GM12891 (cell line): ENCODE data around the gene MON2.

ENCODE experiments used
- DNase-seq: peaks from one replicate; pipeline ENCODE4 v3.0.0; 2011; ENCODE audit warnings: low spot score; ENCODE audit not compliant: insufficient read length
- FAIRE-seq: peaks from 2 replicates; lab custom pipeline; 2011; peaks lifted over from hg19 to GRCh38; lab: Jason Lieb, UNC
- PAX5 ChIP-seq: IDR thresholded peaks from 2 replicates; pipeline ENCODE4 v1.6.1; 2011; ENCODE audit warnings: low read length, moderate library complexity, mild to moderate bottlenecking; ENCODE audit not compliant: insufficient read depth, severe bottlenecking
- POLR2A ChIP-seq: IDR thresholded peaks from 2 replicates; pipeline ENCODE4 v1.6.1; 2011; ENCODE audit warnings: low read depth, low read length, control low read depth
- POLR2AphosphoS5 ChIP-seq: IDR thresholded peaks from 2 replicates; pipeline ENCODE4 v1.6.1; 2011; ENCODE audit warnings: low read depth, low read length, control low read depth
- POU2F2 ChIP-seq: IDR thresholded peaks from 2 replicates; pipeline ENCODE4 v1.6.1; 2011; ENCODE audit warnings: low read depth, mild to moderate bottlenecking, control low read depth, low read length, moderate library complexity
- SPI1 ChIP-seq: IDR thresholded peaks from 2 replicates; pipeline ENCODE4 v1.6.1; 2011; ENCODE audit warnings: low read depth, low read length, control low read depth
- TAF1 ChIP-seq: IDR thresholded peaks from 2 replicates; pipeline ENCODE4 v1.6.1; 2011; ENCODE audit warnings: low read depth, low read length, control low read depth

Gene MON2

GRCh38 chr12:62627181-62627580, 160.6 kb downstream of the MON2 start:
- no peak for FAIRE-seq
- no peak for DNase-seq
- no peak for TF ChIP-seq POLR2A
- TF ChIP-seq POU2F2 = no peak
- no peak for TF ChIP-seq SPI1
- TF ChIP-seq POLR2AphosphoS5 = no peak
- TF ChIP-seq TAF1 = no peak
- TF ChIP-seq PAX5 = no peak

GRCh38 chr12:62629413-62629812, 162.8 kb downstream of the MON2 start:
- TF ChIP-seq PAX5 = no peak
- DNase-seq (no peak), FAIRE-seq (no peak)

- no peak for DNase-seq
- FAIRE-seq = no peak
- TF ChIP-seq TAF1 (no peak), POU2F2 (no peak), SPI1 (no peak)
Measured at GRCh38 chr12:62629971-62630739, 163.5 kb downstream of the MON2 start.

GRCh38 chr12:62631471-62632410, 165.1 kb downstream of the MON2 start:
- peak; percentile 33 for FAIRE-seq
- peak; percentile 39 for DNase-seq
- no peak for TF ChIP-seq POU2F2
- TF ChIP-seq POLR2AphosphoS5 = no peak
- TF ChIP-seq POLR2A = no peak
- TF ChIP-seq PAX5 = no peak
- no peak for TF ChIP-seq SPI1
- TF ChIP-seq TAF1 = no peak

GRCh38 chr12:62632411-62632918, 165.8 kb downstream of the MON2 start:
- TF ChIP-seq POU2F2 (peak; percentile 94), POLR2A (no peak), POLR2AphosphoS5 (no peak), PAX5 (no peak), TAF1 (no peak), SPI1 (no peak)
- FAIRE-seq = peak; percentile 65
- peak; percentile 42 for DNase-seq

GRCh38 chr12:62635649-62636048, 169.0 kb downstream of the MON2 start:
- TF ChIP-seq POLR2AphosphoS5 (no peak), TAF1 (no peak), POU2F2 (no peak), POLR2A (no peak), SPI1 (no peak), PAX5 (no peak)
- DNase-seq (no peak), FAIRE-seq (no peak)

- TF ChIP-seq TAF1 (no peak), PAX5 (no peak), POLR2AphosphoS5 (no peak), POLR2A (no peak), SPI1 (no peak), POU2F2 (no peak)
- no peak for DNase-seq
- no peak for FAIRE-seq
Measured at GRCh38 chr12:62637679-62638078, 171.1 kb downstream of the MON2 start.

GRCh38 chr12:62640910-62641448, 174.4 kb downstream of the MON2 start:
- FAIRE-seq = peak; percentile 65
- TF ChIP-seq PAX5 = no peak
- DNase-seq = peak; percentile 36

- no peak for FAIRE-seq
- no peak for TF ChIP-seq POU2F2
- peak; percentile 65 for TF ChIP-seq SPI1
- TF ChIP-seq POLR2A = no peak
- TF ChIP-seq TAF1 = no peak
- TF ChIP-seq POLR2AphosphoS5 = no peak
- no peak for DNase-seq
Measured at GRCh38 chr12:62642486-62642885, 175.9 kb downstream of the MON2 start.
